Neuronal stem cell (in vitro differentiated cells): ENCODE measurements around the gene CASZ1.

Experiments
- DNase-seq: peaks from one replicate; pipeline ENCODE4 v3.0.0-alpha.2; 2013; ENCODE audit warnings: low spot score
- H2AFZ ChIP-seq: one replicate; pipeline ENCODE4 v1.6.1; 2013; ENCODE audit warnings: mild to moderate bottlenecking, low read length, inconsistent platforms
- H2AK5ac ChIP-seq: 2 replicates; pipeline ENCODE4 v1.6.1; 2013; ENCODE audit warnings: low read depth, mild to moderate bottlenecking, inconsistent platforms, low read length, moderate library complexity, mixed read lengths
- H2BK120ac ChIP-seq: 2 replicates; pipeline ENCODE4 v1.6.1; 2013; ENCODE audit warnings: low read depth, mild to moderate bottlenecking, inconsistent platforms, low read length, moderate library complexity, mixed read lengths
- H2BK12ac ChIP-seq: one replicate; pipeline ENCODE4 v1.6.1; 2013; ENCODE audit warnings: low read length, inconsistent platforms
- H2BK15ac ChIP-seq: 2 replicates; pipeline ENCODE4 v1.6.1; 2013; ENCODE audit warnings: mild to moderate bottlenecking, low read length, inconsistent platforms, mixed read lengths
- H2BK5ac ChIP-seq: one replicate; pipeline ENCODE4 v1.6.1; 2013; ENCODE audit warnings: inconsistent platforms, mild to moderate bottlenecking, low read length, moderate library complexity
- H3K14ac ChIP-seq: one replicate; pipeline ENCODE4 v1.6.1; 2013; ENCODE audit warnings: low read length, inconsistent platforms
- H3K18ac ChIP-seq: 2 replicates; pipeline ENCODE4 v1.6.1; 2013; ENCODE audit warnings: low read length, inconsistent platforms
- H3K23ac ChIP-seq: 2 replicates; pipeline ENCODE4 v1.6.1; 2013; ENCODE audit warnings: low read depth, mild to moderate bottlenecking, mixed read lengths, low read length, inconsistent platforms; ENCODE audit not compliant: poor library complexity
- H3K27ac ChIP-seq: replicated peaks from 3 replicates; pipeline ENCODE4 v1.5.1; 2013; ENCODE audit warnings: low read length, inconsistent platforms
- H3K27me3 ChIP-seq, 3 experiments: 2 replicates each; pipeline ENCODE4 v1.6.1; 2013; ENCODE audit warnings: low read length in 3 of 3, mild to moderate bottlenecking in 2 of 3, inconsistent platforms in 1 of 3, low read depth in 1 of 3, mixed read lengths in 1 of 3, moderate library complexity in 1 of 3; ENCODE audit not compliant: control insufficient read depth in 3 of 3, insufficient read depth in 3 of 3
- H3K36me3 ChIP-seq, 2 donors: replicated peaks in 1 of 2; 2 replicates each; pipeline ENCODE4 v1.6.1; 2013; ENCODE audit warnings: low read length in 2 of 2; ENCODE audit not compliant: control insufficient read depth in 2 of 2, insufficient read depth in 2 of 2
- H3K4ac ChIP-seq: 2 replicates; pipeline ENCODE4 v1.6.1; 2013; ENCODE audit warnings: inconsistent platforms, mild to moderate bottlenecking, low read length, moderate library complexity
- H3K4me1 ChIP-seq, 2 donors: 1 replicate in 1 of 2; 2 replicates in 1 of 2; pipeline ENCODE4 v1.6.1; 2013; ENCODE audit warnings: low read length in 2 of 2, low read depth in 1 of 2; ENCODE audit not compliant: control insufficient read depth in 2 of 2, insufficient read depth in 1 of 2
- H3K4me2 ChIP-seq: one replicate; pipeline ENCODE4 v1.6.1; 2013; ENCODE audit warnings: mild to moderate bottlenecking, low read length, inconsistent platforms; ENCODE audit not compliant: insufficient read depth, poor library complexity, severe bottlenecking
- H3K4me3 ChIP-seq, 2 donors: 2 replicates each; pipeline ENCODE4 v1.5.1; 2013; ENCODE audit warnings: low read length in 2 of 2, mild to moderate bottlenecking in 2 of 2, inconsistent platforms in 1 of 2, moderate library complexity in 1 of 2
- H3K79me1 ChIP-seq: one replicate; pipeline ENCODE4 v1.6.1; 2013; ENCODE audit warnings: low read depth, mild to moderate bottlenecking, inconsistent platforms, low read length, moderate library complexity
- H3K9ac ChIP-seq: one replicate; pipeline ENCODE4 v1.6.1; 2013; ENCODE audit warnings: mild to moderate bottlenecking, low read depth, low read length, inconsistent platforms; ENCODE audit not compliant: poor library complexity
- H3K9me3 ChIP-seq, 2 donors: replicated peaks in 1 of 2; 2 replicates each; pipeline versions ENCODE3 to v1.6.1; 2013; ENCODE audit warnings: low read length in 2 of 2, mild to moderate bottlenecking in 2 of 2, inconsistent platforms in 1 of 2, low read depth in 1 of 2, mixed read lengths in 1 of 2, moderate library complexity in 1 of 2; ENCODE audit not compliant: control insufficient read depth in 2 of 2, insufficient read depth in 1 of 2
- H4K8ac ChIP-seq: one replicate; pipeline ENCODE4 v1.6.1; 2013; ENCODE audit warnings: low read depth, mild to moderate bottlenecking, inconsistent platforms, low read length, moderate library complexity
- H4K91ac ChIP-seq: one replicate; pipeline ENCODE4 v1.6.1; 2013; ENCODE audit warnings: low read length, low read depth, mild to moderate bottlenecking, inconsistent platforms; ENCODE audit not compliant: poor library complexity
- WGBS, 2 donors: extraction: QIAGEN DNeasy Blood & Tissue Kit; methylation state at CpG; one replicate each; pipeline ENCODE4 v1.1.7; 2013; ENCODE audit warnings: missing lambda C conversion rate in 2 of 2, mixed read lengths in 1 of 2; ENCODE audit not compliant: insufficient read length in 2 of 2, insufficient replicate concordance in 1 of 2; ENCODE audit errors: extremely low coverage in 2 of 2; 5-methylcytosine and 5-hydroxymethylcytosine counted together

CASZ1 gene

GRCh38 chr1:10717296-10718082 is 79.0 kb downstream of the CASZ1 start:
- Histone ChIP-seq H4K8ac (no peak overlapping the region), H3K4me2 (no peak overlapping the region), H3K18ac (peak overlapping the region; percentile 92), H2BK5ac (peak overlapping the region; percentile 67), H2AFZ (no peak overlapping the region), H3K9ac (peak overlapping the region; percentile 61), H2BK12ac (peak overlapping the region; percentile 73), H3K4me3 (no peak overlapping the region), H3K14ac (no peak overlapping the region), H2AK5ac (peak overlapping the region; percentile 92), H3K36me3 (no peaks in the 10 kb centered on the region), H3K23ac (no peak overlapping the region), H3K9me3 (no peaks in the 10 kb centered on the region), H3K27me3 (peaks cover 0 to 57% (median 0%) of the 10 kb centered on the region in 3 experiments), H4K91ac (no peak overlapping the region), H3K4me1 (peaks cover 33 to 48% of the 10 kb centered on the region in 2 donors), H3K4ac (no peak overlapping the region), H2BK120ac (peak overlapping the region; percentile 85), H3K27ac (peak overlapping the region; percentile 9), H2BK15ac (peak overlapping the region; percentile 86), H3K79me1 (peaks cover 4% of the 10 kb centered on the region)
- DNase-seq, result no peak
- no CpG with 5 or more reads among the region's 22 CpGs for WGBS, 2 donors

- H3K23ac ChIP-seq, result no peak overlapping the region
- no peak overlapping the region for H3K4ac ChIP-seq
- no peak overlapping the region for H3K14ac ChIP-seq
- H2BK12ac ChIP-seq, result peak overlapping the region; percentile 86
- H4K8ac ChIP-seq, result no peak overlapping the region
- H3K4me1 ChIP-seq, result peaks cover 33 to 47% of the 10 kb centered on the region in 2 donors
- H3K4me3 ChIP-seq, result no peak overlapping the region
- WGBS, 2 donors, result no CpG with 5 or more reads among the region's 10 CpGs
- H2BK15ac ChIP-seq, result peak overlapping the region; percentile 59
- H3K9me3 ChIP-seq, result no peaks in the 10 kb centered on the region
- H3K27me3 ChIP-seq, result peaks cover 0 to 50% (median 0%) of the 10 kb centered on the region in 3 experiments
- peak overlapping the region; percentile 68 for H2AFZ ChIP-seq
- peaks cover 4% of the 10 kb centered on the region for H3K79me1 ChIP-seq
- H2AK5ac ChIP-seq, result peak overlapping the region; percentile 100
- no peak overlapping the region for H3K9ac ChIP-seq
- H3K18ac ChIP-seq, result peak overlapping the region; percentile 94
- H4K91ac ChIP-seq, result no peak overlapping the region
- H3K4me2 ChIP-seq, result no peak overlapping the region
- no peak for DNase-seq
- H3K36me3 ChIP-seq, result no peaks in the 10 kb centered on the region
- peak overlapping the region; percentile 39 for H3K27ac ChIP-seq
- peak overlapping the region; percentile 48 for H2BK120ac ChIP-seq
- H2BK5ac ChIP-seq, result peak overlapping the region; percentile 67
Observed at GRCh38 chr1:10716840-10717239, 79.6 kb downstream of the CASZ1 start.

DNA sequence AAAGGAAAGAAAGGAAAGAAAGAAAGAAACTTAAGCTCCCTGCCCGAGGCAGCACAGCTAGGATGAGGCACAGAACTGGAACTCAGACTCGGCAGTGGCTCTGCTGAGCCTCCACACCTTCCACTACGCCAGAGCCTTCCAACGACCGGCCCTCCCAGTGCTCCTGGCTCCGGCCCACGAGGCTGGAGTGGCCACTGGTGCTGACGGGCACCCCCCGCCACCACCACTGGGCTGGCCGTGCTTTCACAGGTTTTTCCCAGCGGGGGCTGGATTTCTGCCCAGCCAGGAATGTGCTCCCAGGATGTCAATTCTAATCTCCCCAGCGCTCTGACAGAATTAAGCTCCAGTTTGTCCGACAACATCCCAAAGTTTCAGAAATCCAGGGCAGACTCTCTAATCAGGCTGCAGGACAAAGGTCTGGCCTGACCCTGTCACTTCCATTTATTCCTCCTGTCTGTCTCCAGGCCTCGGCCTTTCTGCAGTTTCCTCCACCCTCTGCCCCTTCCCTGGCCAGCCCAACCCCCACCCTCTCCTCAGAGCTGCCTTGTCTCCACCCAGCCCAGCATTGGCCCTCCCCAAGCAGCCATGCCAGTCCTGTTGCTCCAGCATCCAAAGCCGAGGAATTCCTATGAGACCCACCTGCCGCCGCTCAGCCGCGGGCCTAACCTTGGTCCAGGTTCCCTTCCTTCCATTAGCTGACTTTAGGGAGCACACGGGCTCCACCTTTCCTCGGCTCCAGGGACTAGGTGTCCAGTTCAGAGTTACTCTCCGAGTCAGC is 81.9 kb downstream of the CASZ1 start:
- Histone ChIP-seq H2BK120ac (peak overlapping the region; percentile 82), H3K27me3 (peaks cover 0 to 30% (median 0%) of the 10 kb centered on the region in 3 experiments), H4K8ac (no peak overlapping the region), H2AK5ac (peak overlapping the region; percentile 100), H3K27ac (peak overlapping the region; percentile 90), H4K91ac (peak overlapping the region; percentile 87), H3K9ac (peak overlapping the region; percentile 22), H3K4me3 (no peak overlapping the region), H3K4me2 (no peak overlapping the region), H3K36me3 (no peaks in the 10 kb centered on the region), H3K14ac (peak overlapping the region; percentile 57), H3K4me1 (peaks cover 44% of the 10 kb centered on the region in 2 donors), H2AFZ (peak overlapping the region; percentile 47), H3K9me3 (peaks cover 0 to 2% of the 10 kb centered on the region in 2 donors), H2BK12ac (peak overlapping the region; percentile 48), H3K4ac (peak overlapping the region; percentile 28), H2BK5ac (peak overlapping the region; percentile 93), H3K79me1 (peaks cover 2% of the 10 kb centered on the region), H3K18ac (peak overlapping the region; percentile 90), H2BK15ac (peak overlapping the region; percentile 76), H3K23ac (peak overlapping the region; percentile 6)
- WGBS, 2 donors, result no CpG with 5 or more reads among the region's 22 CpGs
- peak; percentile 83 for DNase-seq

GRCh38 chr1:10713614-10714013 is 82.8 kb downstream of the CASZ1 start:
- Histone ChIP-seq H4K91ac (no peak overlapping the region), H3K18ac (peak overlapping the region; percentile 95), H3K14ac (peak overlapping the region; percentile 75), H3K9ac (no peak overlapping the region), H2BK120ac (peak overlapping the region; percentile 76), H2AK5ac (peak overlapping the region; percentile 89), H3K27ac (peak overlapping the region; percentile 90), H3K4me3 (no peak overlapping the region), H3K4me1 (peaks cover 49 to 52% of the 10 kb centered on the region in 2 donors), H3K36me3 (no peaks in the 10 kb centered on the region), H2AFZ (no peak overlapping the region), H3K4me2 (no peak overlapping the region), H3K9me3 (peaks cover 0 to 2% of the 10 kb centered on the region in 2 donors), H2BK5ac (no peak overlapping the region), H3K4ac (no peak overlapping the region), H2BK15ac (peak overlapping the region; percentile 77), H3K27me3 (peaks cover 0 to 21% (median 0%) of the 10 kb centered on the region in 3 experiments), H3K23ac (no peak overlapping the region), H4K8ac (no peak overlapping the region), H3K79me1 (peaks cover 2% of the 10 kb centered on the region), H2BK12ac (peak overlapping the region; percentile 88)
- no CpG with 5 or more reads among the region's 7 CpGs for WGBS, 2 donors
- DNase-seq, result no peak
